ENCODE data around the gene CREB3L1.

CREB3L1 gene

GRCh38 chr11:46272816-46273427 is 4.5 kb upstream of the CREB3L1 start:
- DNase-seq (ENCODE audit: low read depth in 3 of 3) = no peak

DNA sequence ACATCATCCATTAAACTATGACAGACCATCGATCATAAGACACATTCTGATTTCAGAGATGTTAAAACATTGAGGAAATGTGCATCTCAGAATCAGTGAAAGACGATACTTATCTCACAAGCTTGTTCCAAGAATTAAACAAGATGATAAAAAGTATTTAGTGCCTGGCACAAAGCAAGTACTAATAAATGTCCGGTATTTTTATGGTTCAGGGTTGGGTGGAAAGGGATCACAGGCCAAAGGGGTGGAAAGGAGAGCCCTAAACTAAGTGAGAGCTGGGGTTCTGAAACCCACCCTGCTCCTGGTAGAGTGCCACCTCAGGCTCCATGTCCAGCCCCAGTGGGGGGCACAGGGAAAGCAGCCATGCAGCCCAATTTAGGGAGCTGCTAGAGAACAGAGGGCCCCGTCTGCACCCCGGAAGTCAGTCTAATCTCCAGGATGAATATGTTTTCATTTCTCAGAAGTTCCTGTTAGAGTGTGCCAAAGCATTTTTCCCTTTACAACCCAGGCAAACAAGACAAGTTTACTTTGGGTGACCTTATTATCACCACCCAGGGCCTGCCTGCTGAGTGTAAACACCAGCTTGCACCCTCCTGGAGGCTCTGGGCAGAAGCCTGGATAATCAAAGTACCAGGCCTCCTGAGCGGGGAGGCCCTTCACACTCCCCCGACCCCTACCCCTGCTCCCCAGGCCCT is 3.8 kb upstream of the CREB3L1 start:
- no peak for DNase-seq (ENCODE audit: low read depth in 3 of 3)

GRCh38 chr11:46275964-46276641 is 1.4 kb upstream of the CREB3L1 start:
- no peak for DNase-seq (ENCODE audit: low read depth in 3 of 3)

GRCh38 chr11:46277313-46277621 is 195 bp upstream of the CREB3L1 start:
- no peak for DNase-seq (ENCODE audit: low read depth in 3 of 3)

DNA sequence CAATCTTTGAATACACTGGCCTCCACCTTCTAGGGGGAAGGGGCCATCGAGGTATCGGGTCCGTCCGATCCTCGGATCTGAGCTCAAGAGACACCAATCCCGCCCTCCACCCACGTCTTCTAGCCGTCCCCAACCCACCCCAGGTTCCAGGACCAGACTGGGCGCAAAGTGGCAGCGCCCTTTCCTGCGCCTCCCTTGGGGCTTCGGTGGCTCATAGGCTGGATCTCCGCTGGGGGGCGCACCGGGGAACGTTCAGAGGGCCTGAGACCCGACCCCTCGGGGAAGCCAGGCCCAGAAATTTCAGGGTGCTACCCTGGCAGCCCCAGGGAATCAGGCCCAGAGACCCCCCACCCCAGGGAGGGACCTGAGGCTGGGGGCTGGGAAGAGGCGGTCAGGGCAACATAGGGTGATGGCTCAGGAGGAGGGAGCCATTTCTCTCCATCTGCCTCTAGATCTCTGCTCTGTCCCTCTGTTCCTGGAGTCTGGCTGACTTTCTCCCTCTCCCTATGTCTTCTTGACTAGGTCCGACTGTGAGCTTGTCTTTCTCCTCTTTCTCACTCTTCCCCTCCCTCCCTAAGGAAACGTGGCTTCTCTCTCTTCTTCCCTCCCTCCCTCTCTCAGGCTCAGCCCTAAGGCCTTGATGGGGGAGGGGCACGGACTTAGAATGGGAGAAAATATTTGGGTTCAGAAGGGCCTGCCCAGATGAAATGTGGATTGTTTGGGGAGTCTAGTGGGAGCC is 1.1 kb downstream of the CREB3L1 start:
- peak in 1 of 3 experiments; percentile 11 for DNase-seq (ENCODE audit: low read depth in 3 of 3)

GRCh38 chr11:46279126-46280099 is 2.0 kb downstream of the CREB3L1 start:
- DNase-seq (ENCODE audit: low read depth in 3 of 3) = no peak

DNA sequence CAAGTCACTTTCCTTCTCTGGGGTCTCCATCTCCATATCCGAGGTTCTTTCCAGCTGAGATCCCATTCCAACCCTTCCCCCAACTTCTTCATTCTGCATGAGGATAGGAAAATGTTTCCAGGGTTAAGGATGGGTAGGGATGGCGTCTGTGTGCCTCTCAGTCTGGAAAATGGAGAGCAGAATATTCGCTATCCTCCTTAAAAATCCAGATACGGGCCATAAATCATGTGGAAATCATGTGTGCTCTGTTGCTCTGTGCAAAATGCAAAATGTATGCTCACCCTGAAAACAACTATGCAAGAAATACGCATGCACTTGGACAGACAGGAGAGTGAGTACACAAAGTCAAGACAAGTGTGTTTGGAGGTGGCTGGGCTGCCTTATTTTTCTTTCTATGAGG is 3.2 kb downstream of the CREB3L1 start:
- DNase-seq (ENCODE audit: low read depth in 3 of 3) = no peak

- DNase-seq (ENCODE audit: low read depth in 3 of 3) = no peak
Observed at GRCh38 chr11:46281371-46281831, 3.9 kb downstream of the CREB3L1 start.

DNA sequence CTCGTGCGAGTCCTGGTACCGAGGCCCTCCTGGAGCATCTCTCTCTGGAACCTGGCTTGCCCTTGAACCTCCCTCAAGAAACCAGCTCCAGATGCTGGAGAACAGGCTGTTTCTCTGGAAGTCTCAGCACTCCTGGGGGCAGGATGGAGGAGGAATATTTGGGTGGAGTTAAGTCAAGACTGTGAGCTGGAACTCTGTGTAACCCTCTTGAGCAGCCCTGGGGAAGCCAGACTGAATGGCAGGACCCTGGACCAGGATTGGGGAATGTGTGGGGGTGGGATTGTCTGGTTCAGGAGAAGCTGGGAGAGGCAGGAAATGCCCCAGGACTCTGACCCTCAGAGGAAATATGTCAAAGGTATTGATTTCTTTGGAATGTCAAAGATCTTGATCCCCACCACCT is 7.7 kb downstream of the CREB3L1 start:
- DNase-seq (ENCODE audit: low read depth in 3 of 3) = no peak

DNA sequence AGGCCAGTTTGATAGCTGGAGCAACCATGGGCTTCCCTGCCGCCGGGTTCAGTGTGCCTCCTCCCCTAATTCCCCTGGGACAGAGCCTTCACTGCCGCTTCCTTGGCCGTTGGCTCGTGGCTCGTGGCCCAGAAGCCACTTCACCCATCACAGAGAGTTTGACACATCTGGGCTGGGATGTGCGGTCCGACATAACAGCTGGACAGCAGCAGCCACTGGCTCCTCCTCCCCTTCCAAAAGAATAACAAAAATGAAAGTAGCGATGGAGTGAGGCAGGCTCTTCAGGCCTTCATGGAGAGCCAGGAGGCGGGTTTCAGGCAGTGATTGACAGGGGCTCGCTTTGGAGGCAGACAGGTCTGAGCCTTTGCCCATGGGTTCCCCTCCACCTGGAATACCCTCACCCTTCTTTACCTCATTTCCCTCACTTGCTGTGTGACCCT is 8.2 kb downstream of the CREB3L1 start:
- DNase-seq (ENCODE audit: low read depth in 3 of 3) = no peak

- DNase-seq (ENCODE audit: low read depth in 3 of 3) = no peak
Observed at GRCh38 chr11:46286789-46287188, 9.3 kb downstream of the CREB3L1 start.

DNA sequence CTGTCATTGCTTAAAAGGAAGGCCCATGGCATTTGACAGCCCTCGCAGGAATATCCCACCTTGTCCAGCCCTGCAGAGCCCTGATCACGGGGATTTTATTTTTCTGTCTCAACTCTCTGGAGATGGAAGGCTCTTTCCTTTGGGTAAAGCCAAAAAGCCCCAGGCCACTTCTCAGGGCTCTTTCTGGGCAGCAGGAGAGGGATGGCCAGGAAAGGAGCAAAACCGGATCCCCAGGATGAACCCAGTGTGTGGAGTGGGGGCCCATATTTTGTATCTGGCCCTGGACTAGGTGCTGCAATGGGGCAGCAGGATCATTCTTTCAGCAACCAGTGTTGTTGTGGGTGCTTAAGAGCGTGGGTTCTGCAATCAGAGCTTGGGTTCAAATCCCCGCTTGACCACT is 11.0 kb downstream of the CREB3L1 start:
- DNase-seq (ENCODE audit: low read depth in 3 of 3) = no peak

DNA sequence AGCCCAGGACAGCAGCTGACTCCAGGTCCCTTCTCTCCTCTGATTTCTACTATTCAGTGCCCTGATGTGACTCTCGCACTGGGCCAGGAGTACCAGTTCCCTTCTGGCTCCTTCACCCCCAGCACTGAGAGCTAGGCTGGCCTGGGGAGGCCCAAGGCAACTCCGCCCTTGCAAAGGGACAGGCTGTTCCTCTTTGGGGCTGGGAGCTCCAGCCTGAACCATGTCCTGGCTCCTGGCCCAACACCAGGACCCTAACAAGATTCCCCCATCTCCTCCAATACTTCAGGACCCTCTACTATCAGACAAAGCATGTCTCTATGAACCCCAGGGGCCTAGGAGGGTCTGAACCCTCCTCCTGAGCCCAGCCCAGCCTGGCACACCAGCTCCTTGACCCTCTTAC is 12.5 kb downstream of the CREB3L1 start:
- DNase-seq (ENCODE audit: low read depth in 3 of 3) = no peak

DNA sequence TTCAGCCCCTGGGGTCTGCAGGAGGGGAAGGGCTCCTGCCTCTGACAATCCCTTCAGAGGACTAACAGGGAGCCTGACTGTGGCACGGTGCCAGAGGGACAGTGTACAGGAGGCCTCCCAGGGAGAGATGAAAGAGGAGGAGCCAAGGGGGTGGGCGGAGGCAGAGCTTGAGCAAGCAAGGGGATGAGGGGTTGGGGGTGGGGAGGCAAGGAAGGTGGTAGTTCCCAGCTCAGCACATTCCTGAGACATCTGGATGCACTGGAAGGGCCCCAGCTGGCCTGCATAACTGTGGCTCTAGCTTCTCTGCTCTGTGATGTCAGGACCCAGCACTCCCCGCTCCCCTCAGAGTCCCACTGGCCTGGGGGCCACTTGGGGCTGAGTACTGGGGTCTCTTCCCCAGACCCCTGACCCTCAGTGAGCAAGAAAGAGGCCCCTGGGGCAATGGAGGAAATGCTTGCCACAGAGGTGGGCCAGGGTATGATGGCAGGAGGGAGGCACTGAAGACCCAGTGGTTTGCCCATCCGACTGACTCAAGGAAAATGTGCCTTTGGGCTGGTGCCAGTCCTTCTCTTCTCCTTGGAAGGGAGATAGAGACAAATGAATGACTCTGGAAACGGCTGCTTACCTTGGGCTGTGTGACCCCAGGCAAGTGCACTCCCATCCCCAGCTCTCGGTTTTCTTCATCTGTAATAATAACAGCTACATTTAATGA is 13.3 kb downstream of the CREB3L1 start:
- no peak for DNase-seq (ENCODE audit: low read depth in 3 of 3)

- no peak for DNase-seq (ENCODE audit: low read depth in 3 of 3)
Observed at GRCh38 chr11:46291441-46292150, 14.1 kb downstream of the CREB3L1 start.

GRCh38 chr11:46293066-46293465 is 15.6 kb downstream of the CREB3L1 start:
- no peak for DNase-seq (ENCODE audit: low read depth in 3 of 3)

DNA sequence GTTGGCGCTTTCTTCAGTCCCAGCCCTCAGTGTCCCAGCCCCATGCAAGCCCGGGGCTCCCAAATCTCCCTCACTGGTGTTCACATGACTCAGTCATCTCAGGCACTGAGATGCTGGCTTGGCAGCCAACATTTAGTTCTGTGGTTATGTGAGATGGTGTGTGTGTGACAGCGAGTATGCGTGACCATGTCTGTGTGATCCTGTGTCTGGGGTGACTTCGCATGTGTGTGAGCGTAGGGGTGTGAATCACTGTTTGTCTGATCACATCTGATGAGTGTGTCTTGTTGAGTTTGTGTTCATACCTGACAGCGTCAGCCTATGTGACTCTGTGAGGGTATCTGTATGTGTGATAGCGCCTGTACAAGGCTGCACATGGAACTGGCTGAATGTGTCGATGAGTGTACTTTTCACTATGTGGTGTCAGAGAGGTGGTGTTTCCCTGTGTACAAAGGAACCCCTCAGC is 16.2 kb downstream of the CREB3L1 start:
- no peak for DNase-seq (ENCODE audit: low read depth in 3 of 3)

DNA sequence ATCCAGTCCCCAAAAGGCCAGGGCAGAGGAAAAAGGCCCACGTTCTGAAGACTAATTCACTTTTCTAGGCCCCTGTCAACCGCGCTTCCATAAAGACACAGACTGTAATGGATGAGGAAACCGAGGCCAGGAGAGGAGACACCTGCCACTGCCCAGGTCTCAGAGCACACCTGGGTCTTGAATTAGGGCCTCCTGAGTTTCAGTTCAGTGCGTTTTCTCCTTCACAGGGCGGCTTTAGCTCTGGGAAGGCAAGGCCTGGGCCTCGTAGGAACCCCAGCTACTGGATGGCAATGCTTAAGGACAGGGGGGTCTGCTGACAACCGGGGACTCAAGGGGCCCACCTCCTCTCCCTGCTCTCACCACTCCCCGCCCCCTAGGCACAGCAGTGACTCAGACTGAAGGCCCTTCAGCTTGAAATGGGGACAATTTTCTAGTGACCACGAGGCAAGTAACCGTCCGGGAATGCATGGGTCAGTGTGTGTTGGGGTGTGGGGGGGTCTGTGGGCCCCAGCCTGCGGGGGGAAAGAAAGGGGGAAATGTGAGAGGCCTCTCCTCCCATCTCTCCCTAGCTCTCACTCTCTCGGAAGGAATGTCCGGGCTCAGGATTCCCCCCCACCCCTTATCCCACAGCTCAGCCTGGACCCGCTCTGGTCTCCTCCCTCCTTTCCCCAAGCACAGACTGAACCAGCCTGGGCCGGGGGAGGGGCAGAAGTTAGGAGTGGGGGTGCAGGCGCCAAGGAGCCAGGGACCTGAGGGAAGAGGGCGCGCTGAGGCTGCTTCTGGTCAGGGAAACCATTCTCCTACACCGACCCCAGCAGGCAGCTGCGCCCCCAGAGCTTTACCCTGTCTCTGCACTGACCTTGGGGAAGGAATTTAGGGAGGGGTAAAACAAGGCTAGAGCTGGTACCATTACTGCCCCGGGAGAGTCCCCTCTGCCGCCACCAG is 17.2 kb downstream of the CREB3L1 start:
- no peak for DNase-seq (ENCODE audit: low read depth in 3 of 3)

Data from stimulated activated CD4-positive, alpha-beta T cell treated with anti-CD3 and anti-CD28 coated beads, TNF-alpha, amount 100 ng/mL, for 4 hours (primary cell).